PC-3 (cell line): Measurements from ENCODE around the gene CCDC187. TPM values are rescaled to one million over a fixed set of nuclear protein-coding genes. Genes with fewer than 3 reads are reported as not detected.

Experiments used
- ATAC-seq: fragments of 200-7000 bp; cut with Tn5 transposase; 2 replicates; pipeline ENCODE4 v1.9.1; 2020; ENCODE audit warnings: mild to moderate bottlenecking, moderate library complexity
- BruUV-seq: library from RNA; stranded (reverse); fragments of 400-500 nt; replicated peaks from 2 replicates; lab custom pipeline; 2021; lab: Mats Ljungman, UMichigan
- CTCF ChIA-PET: fragments of 300-600 bp; sonication (Branson Sonifier 250); formaldehyde crosslinking; loops from one replicate; lab custom pipeline; 2022; ENCODE audit warnings: antibody characterized with exemption; lab: Charles Lee
- POLR2A ChIA-PET: fragments of 300-600 bp; sonication (Branson Sonifier 250); formaldehyde crosslinking; loops from one replicate; lab custom pipeline; 2022; ENCODE audit warnings: antibody characterized with exemption; ENCODE audit not compliant: unreplicated experiment; lab: Charles Lee
- DNase-seq: peaks from one replicate; pipeline ENCODE4 v3.0.0-alpha.2; 2015
- H2AFZ ChIP-seq: fragments of 300-600 bp; sonication (generic); 2 replicates; pipeline ENCODE4 v1.6.0; 2016; ENCODE audit warnings: antibody characterized with exemption, low read length
- H3F3A ChIP-seq: fragments of 300-600 bp; sonication (generic); one replicate; pipeline ENCODE4 v1.6.0; 2017; ENCODE audit warnings: antibody characterized with exemption, low read length, control low read depth, mild to moderate bottlenecking; ENCODE audit not compliant: unreplicated experiment
- H3K27ac ChIP-seq: fragments of 300-600 bp; sonication (generic); 2 replicates; pipeline ENCODE4 v1.5.1; 2016; ENCODE audit warnings: mild to moderate bottlenecking, low read length
- H3K27me3 ChIP-seq: fragments of 300-600 bp; sonication (generic); 2 replicates; pipeline ENCODE4 v1.6.1; 2016; ENCODE audit warnings: low read length, mixed read lengths
- H3K36me3 ChIP-seq: fragments of 300-600 bp; sonication (generic); 2 replicates; pipeline ENCODE4 v1.6.1; 2016; ENCODE audit warnings: low read depth, mixed run types, low read length, mixed read lengths
- H3K4me1 ChIP-seq: fragments of 300-600 bp; sonication (generic); 2 replicates; pipeline ENCODE4 v1.5.1; 2016; ENCODE audit warnings: low read length; ENCODE audit not compliant: insufficient read depth
- H3K4me2 ChIP-seq: fragments of 300-600 bp; sonication (generic); 2 replicates; pipeline ENCODE4 v1.6.0; 2016; ENCODE audit warnings: low read length
- H3K4me3 ChIP-seq: fragments of 300-600 bp; sonication (generic); 2 replicates; pipeline ENCODE4 v1.5.1; 2016; ENCODE audit warnings: mild to moderate bottlenecking, low read length, mixed read lengths
- H3K79me2 ChIP-seq: fragments of 300-600 bp; sonication (generic); 2 replicates; pipeline ENCODE4 v1.6.1; 2017; ENCODE audit warnings: low read length, mixed read lengths
- H3K9ac ChIP-seq: fragments of 300-600 bp; sonication (generic); 2 replicates; pipeline ENCODE4 v1.6.0; 2016; ENCODE audit warnings: mild to moderate bottlenecking, low read length
- H3K9me2 ChIP-seq: fragments of 300-600 bp; sonication (generic); replicated peaks from 2 replicates; pipeline ENCODE4 v1.6.1; 2016; ENCODE audit warnings: mixed run types, low read length, mixed read lengths
- H3K9me3 ChIP-seq: fragments of 300-600 bp; sonication (generic); 2 replicates; pipeline ENCODE4 v1.6.1; 2016; ENCODE audit warnings: low read length, mixed read lengths
- H4K20me1 ChIP-seq: fragments of 300-600 bp; sonication (generic); 2 replicates; pipeline ENCODE4 v1.6.1; 2016; ENCODE audit warnings: low read length, mixed read lengths
- EZH2 ChIP-seq: fragments of 300-600 bp; sonication (generic); IDR thresholded peaks from one replicate; pipeline ENCODE4 v1.6.1; 2017; ENCODE audit warnings: antibody characterized with exemption, mild to moderate bottlenecking, low read length; ENCODE audit not compliant: unreplicated experiment
- EZH2phosphoT487 ChIP-seq: fragments of 300-600 bp; sonication (generic); IDR thresholded peaks from 2 replicates; pipeline ENCODE4 v1.6.1; 2018; ENCODE audit warnings: mild to moderate bottlenecking, antibody characterized with exemption, low read length, borderline replicate concordance
- intact Hi-C: fragments of 100-400 bp; cut with micrococcal nuclease; formaldehyde crosslinking; loops from 2 replicates; pipeline ENCODE4 v1.9.0; 2023
- total RNA-seq: library from RNA; depleted of rRNA; stranded (reverse); fragments of >200 nt; gene quantifications from 2 replicates; pipeline ENCODE4 v1.2.3, GENCODE V29; 2014
- TF ChIP-seq, protein P1 (sequence below): fragments of 300-600 bp; sonication (generic); conservative IDR thresholded peaks from 2 replicates; pipeline ENCODE4 v1.5.1; 2017; ENCODE audit warnings: antibody characterized with exemption, low read depth, mild to moderate bottlenecking, low read length

The CCDC187 gene
- total RNA-seq, 1 experiment from 2014 or later, result 0.04 TPM

DNA sequence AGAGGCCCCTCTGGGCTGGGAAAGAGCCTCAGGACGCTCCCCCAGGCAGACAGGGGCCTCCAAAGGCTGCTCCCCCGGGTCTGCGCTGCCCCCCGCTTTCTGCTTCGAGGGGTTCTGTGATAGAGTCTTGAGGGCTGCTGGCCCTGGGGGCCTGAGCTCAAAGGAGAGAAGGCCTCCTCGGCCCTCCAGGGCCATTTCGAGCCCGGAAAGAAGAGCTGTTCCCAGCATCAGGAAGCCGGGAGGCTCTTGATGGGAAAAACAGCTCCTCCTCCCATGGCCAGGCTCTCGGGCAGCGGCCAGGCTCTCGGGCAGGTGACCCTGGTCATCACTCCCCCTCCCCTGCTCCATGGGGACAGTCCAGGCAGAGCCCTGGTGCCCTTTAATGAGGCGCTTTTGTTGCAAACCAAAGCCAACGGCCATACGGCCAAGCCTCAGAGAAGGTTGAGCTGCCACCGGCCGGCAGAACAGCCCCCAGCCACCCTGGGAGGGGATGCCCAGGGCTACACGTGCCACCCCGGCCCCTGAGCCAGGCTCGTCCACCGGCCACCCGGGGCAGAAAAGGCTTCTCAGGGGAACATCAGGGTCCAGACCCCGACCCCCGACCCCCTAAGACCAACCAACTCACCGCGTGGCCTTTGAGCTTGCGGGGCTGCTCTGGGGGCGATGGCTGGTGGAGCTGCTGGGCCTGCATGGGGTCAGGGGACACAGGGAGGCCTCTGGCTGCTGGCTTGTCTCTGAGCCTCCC is 42.0 kb downstream of the CCDC187 start:
- intact Hi-C loops, result no loop called here
- Histone ChIP-seq H3K79me2 (no peaks in the 10 kb centered on the region), H3K27ac (no peak overlapping the region), H3K27me3 (no peaks in the 10 kb centered on the region), H3K9ac (no peak overlapping the region), H3K4me1 (no peaks in the 10 kb centered on the region), H2AFZ (no peak overlapping the region), H3K36me3 (no peaks in the 10 kb centered on the region), H3K9me2 (no peaks in the 10 kb centered on the region), H3K4me2 (no peak overlapping the region), H4K20me1 (no peaks in the 10 kb centered on the region), H3K9me3 (no peaks in the 10 kb centered on the region), H3F3A (no peaks in the 10 kb centered on the region), H3K4me3 (no peak overlapping the region)
- CTCF ChIA-PET, result no interaction called here
- no TSS peak for BruUV-seq
- no peak for DNase-seq
- POLR2A ChIA-PET, result no interaction called here
- TF ChIP-seq, protein P1, sequence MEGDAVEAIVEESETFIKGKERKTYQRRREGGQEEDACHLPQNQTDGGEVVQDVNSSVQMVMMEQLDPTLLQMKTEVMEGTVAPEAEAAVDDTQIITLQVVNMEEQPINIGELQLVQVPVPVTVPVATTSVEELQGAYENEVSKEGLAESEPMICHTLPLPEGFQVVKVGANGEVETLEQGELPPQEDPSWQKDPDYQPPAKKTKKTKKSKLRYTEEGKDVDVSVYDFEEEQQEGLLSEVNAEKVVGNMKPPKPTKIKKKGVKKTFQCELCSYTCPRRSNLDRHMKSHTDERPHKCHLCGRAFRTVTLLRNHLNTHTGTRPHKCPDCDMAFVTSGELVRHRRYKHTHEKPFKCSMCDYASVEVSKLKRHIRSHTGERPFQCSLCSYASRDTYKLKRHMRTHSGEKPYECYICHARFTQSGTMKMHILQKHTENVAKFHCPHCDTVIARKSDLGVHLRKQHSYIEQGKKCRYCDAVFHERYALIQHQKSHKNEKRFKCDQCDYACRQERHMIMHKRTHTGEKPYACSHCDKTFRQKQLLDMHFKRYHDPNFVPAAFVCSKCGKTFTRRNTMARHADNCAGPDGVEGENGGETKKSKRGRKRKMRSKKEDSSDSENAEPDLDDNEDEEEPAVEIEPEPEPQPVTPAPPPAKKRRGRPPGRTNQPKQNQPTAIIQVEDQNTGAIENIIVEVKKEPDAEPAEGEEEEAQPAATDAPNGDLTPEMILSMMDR, result no peak
- no peak for TF ChIP-seq EZH2phosphoT487
- ATAC-seq, result no peak

DNA sequence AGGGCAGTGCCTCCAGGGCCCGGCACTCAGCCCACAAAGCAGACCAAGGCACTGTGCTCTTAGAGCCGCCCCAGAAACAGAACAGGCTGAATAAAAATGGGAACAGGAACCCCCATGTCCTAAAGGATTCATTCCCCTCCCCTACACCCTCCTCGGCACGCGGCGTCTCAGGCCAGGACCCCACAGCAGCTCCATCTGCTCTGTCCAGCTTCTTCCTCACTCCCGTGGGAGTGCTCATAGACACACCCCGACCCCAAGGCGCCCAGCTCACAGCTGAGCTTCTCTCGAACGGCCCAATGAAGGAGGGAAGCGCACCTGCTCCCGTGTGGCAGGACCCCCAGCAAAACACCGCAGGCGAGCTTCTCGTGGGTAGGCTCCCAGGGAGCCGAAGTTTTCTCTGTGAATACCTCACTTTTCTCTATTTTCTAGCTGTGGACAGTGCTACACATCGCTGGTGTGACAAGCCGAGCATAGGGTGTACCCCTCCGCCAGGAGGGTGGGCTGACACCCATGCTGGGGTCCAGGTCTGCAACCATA is 42.9 kb downstream of the CCDC187 start:
- no peak overlapping the region for H3K9ac ChIP-seq

More for the DNA sequence above, 42.9 kb downstream of the CCDC187 start:
- ChIA-PET POLR2A (no interaction called here), CTCF (interaction anchor here (0.5 kb wide), 1 partner anchor 50 kb away, joined by 3 read pairs; no protein-coding TSS in a partner anchor)
- Histone ChIP-seq H3K4me1 (no peaks in the 10 kb centered on the region), H3K9me3 (no peaks in the 10 kb centered on the region), H3K36me3 (no peaks in the 10 kb centered on the region), H3K4me3 (no peak overlapping the region), H3K27ac (no peak overlapping the region), H3K4me2 (no peak overlapping the region), H3K79me2 (no peaks in the 10 kb centered on the region), H3K27me3 (no peaks in the 10 kb centered on the region), H2AFZ (no peak overlapping the region), H3K9me2 (no peaks in the 10 kb centered on the region), H4K20me1 (no peaks in the 10 kb centered on the region), H3F3A (no peaks in the 10 kb centered on the region)
- intact Hi-C loops, result no loop called here
- no TSS peak for BruUV-seq
- ATAC-seq (no peak), DNase-seq (no peak)
- TF ChIP-seq EZH2phosphoT487 (no peak), EZH2 (no peak)
- TF ChIP-seq, protein P1, result no peak
